GM18511 (cell line): ENCODE data around the gene CIT.
"Not testable (repeated sequence)": the region's sequence is repeated elsewhere in the genome, so short reads cannot be mapped to it uniquely, and the experiment has no call there.

Experiments used
- ATAC-seq: cut with Tn5 transposase; IDR thresholded peaks from one replicate; pipeline ENCODE4 v1.9.1; 2021; ENCODE audit warnings: mild to moderate bottlenecking, moderate library complexity; ENCODE audit not compliant: unreplicated experiment

The CIT gene

DNA sequence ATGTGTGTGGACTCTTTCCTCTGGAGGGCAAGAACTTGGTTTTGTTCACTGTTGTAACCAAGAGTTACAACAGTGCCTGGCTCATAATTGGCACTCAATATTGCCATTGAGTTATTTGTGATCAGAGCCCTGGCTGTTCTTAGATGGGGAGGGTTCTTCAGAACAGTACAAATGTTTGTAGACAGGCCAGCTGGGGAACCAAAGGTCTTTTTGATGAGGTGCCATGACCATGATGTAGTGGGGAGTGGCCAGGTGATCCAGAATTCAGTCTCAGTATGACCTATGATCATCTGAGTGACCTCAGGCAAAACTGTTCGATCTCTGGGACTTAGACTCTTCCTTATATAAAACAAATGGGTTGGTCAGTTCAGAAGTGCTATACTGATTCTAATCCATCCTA lies 212.5 kb downstream of the CIT start:
- ATAC-seq = no peak

DNA sequence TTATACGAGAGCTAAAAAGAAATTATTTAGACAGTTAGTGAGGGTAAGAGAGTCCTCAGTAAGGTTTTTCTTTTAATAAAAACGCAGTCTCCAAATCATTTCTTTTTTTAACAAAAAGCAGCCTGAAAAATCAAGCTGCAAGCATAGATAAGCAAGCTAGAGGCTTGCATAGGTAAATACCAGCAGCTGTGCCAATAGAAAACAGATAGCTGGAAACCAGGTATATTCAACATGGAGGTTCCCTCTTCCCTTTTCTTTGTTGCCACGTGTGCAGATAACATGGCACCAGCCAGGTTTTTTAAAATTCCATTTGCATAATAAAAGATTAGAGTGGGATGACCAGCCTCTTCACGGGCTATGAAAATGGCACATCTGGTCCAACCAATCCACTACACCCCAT lies 215.2 kb downstream of the CIT start:
- no peak for ATAC-seq

- ATAC-seq = no peak
Observed at GRCh38 chr12:119660076-119660475, 217.0 kb downstream of the CIT start.

- no peak for ATAC-seq
Observed at GRCh38 chr12:119659289-119659897, 217.7 kb downstream of the CIT start.

DNA sequence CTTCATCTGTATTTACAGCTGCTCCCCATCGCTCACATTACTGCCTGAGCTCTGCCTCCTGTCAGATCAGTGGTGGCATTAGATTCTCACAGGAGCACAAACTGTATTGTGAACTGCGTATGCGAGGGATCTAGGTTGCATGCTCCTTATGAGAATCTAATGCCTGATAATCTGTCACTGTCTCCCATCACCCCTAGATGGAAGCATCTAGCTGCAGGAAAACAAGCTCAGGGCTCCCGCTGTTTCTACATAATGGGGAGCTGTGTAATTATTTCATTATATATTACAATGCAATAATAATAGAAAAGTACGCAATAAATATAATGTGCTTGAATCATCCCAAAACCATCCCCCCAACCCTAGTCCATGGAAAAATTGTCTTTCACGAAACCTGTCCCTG lies 219.0 kb downstream of the CIT start:
- ATAC-seq = not testable (repeated sequence)

DNA sequence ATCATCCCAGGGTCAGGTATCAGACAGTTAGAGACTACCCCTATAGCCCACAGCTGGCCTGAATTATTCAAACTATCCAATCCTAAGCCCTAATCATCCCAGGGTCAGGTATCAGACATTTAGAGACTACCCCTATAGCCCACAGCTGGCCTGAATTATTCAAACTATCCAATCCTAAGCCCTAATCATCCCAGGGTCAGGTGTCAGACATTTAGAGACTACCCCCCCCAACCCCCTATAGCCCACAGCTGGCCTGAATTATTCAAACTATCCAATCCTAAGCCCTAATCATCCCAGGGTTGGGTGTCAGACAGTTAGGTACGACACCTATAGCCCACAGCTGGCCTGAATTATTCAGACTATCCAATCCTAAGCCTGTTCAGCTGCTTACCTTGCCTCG lies 220.1 kb downstream of the CIT start:
- ATAC-seq = not testable (repeated sequence)

GRCh38 chr12:119652665-119653064 lies 224.5 kb downstream of the CIT start:
- ATAC-seq = no peak

DNA sequence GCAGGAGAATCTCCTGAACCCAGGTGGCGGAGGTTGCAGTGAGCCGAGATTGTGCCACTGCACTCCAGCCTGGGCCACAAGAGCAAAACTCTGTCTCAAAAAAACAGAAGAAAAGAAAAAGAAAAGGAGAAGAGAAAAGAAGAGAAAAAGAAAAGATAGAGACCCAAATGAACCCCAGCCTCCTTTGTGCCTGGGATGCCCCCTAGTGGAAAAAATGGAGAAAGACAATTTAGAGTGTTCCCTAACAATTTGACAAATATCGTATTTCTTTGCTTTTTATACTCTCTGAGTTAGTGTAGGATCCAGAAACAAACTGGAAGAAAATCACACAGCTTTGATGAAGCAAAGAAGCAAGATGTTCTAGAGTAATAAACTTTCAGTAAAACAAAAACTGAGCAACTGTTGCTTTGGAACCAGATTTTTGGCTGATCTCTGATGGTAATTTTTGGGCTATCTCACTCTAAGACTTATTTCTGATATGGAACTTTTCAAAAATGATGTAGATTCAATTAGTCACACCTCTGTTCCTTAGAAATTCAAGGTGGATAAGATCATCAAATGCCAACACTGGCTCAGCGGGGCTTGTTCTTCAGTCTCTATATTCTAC lies 227.8 kb downstream of the CIT start:
- no peak for ATAC-seq

GRCh38 chr12:119645535-119646059 lies 231.5 kb downstream of the CIT start:
- no peak for ATAC-seq

- ATAC-seq = no peak
Observed at GRCh38 chr12:119644930-119645329, 232.2 kb downstream of the CIT start.

DNA sequence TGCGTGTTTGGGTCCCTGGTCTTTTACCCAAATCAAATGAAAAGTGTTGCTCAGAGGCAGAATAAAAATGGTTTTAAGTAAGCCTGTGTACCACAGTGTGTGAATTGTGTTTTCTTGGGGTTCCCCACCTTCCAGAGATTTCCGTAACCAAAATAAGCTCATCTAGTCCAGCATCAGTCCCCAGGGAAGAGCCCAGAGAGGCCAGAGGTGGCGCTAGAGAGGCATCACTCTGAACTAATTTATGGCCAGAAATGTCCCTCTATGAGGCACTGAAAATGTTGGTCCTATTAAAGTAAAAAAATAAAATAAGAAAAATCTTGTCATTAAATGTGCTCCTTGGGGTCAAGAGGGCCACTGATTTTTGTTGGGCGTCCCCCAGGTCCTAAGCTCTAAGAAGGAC lies 234.1 kb downstream of the CIT start:
- no peak for ATAC-seq
